ENCODE measurements around the gene STOML1. TPM values are rescaled to one million over a fixed set of nuclear protein-coding genes. Genes with fewer than 3 reads are reported as not detected.
"Not testable (repeated sequence)": the region's sequence is repeated elsewhere in the genome, so short reads cannot be mapped to it uniquely, and the experiment has no call there.

Gene STOML1
- total RNA-seq, 5 donors from 2014 or later (not counting 1 experiment from before 2014, with no cell fraction given): 5.1 to 13.4 (median 12.0) TPM

DNA sequence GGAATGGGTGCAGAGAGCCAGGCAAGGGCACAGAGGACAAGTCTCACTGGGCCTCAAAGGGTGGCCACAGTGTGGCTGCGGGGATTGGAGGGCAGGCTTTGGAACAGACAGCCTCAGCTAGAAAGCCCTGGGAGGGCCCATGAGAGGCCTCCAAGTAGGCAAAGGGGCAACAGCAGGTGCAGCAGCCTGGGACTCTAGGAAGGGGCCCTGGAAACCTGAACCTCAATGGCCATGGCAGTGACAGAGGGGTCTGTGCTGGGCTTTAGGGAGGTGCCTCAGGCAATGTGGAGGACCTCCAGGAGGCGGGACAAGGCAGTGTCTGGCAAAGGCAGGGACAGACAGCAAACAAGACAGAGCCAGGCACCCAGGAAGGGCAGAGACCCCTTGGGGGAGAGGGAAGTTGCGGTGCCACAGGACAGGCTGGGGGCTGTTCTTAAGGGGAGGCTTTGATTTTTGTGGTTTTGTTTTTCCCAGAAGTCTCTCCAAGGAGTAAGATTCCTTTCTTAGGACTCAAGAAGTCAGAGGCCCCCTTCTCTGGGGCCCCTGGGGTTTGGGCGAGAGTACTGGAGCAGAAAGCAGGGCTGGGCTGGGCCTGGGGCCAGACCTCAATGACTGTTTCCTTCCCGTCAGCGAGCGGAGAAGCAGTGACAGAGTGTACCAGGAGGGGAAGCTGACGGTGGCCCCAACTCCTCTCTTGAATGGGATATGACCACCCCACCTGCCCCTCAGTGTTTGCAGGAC lies 9.7 kb downstream of the STOML1 start:
- Histone ChIP-seq H3K4me1 (ENCODE audit: control insufficient read depth in 1 of 2, extremely low read depth in 1 of 2, insufficient read depth in 2 of 2, low read length in 2 of 2) (peaks cover 0 to 37% of the 10 kb centered on the region in 2 experiments), H3K27me3 (replicated peaks in 1 of 2; ENCODE audit: control insufficient read depth in 2 of 2, extremely low read depth in 1 of 2, insufficient read depth in 2 of 2, low read length in 1 of 2) (peaks cover 0 to 11% of the 10 kb centered on the region in 2 experiments), H3K9me3 (no peaks in the 10 kb centered on the region), H3K4me3 (ENCODE audit: control insufficient read depth in 1 of 2, extremely low read depth in 1 of 2, low read length in 1 of 2) (no peak overlapping the region), H3K36me3 (ENCODE audit: control insufficient read depth in 2 of 2, extremely low read depth in 1 of 2, insufficient read depth in 1 of 2, low read length in 1 of 2) (peaks cover 5 to 13% of the 10 kb centered on the region in 2 donors), H3K27ac (ENCODE audit: low read length) (peak overlapping the region; percentile 6)
- peaks cover 24% of the 10 kb centered on the region for H3K36me3 Mint-ChIP-seq
- ChIA-PET CTCF (interaction anchor here in 1 of 2 donors (0.6 kb wide), 1 partner anchor 220 kb away, joined by 3 read pairs; the partner anchor contains the start of gene STRA6), POLR2A (no interaction called here)
- peaks cover 35 to 37% (median 37%) of the 10 kb centered on the region in 3 donors for H3K4me1 Mint-ChIP-seq
- peak; percentile 84 to 89 (median 85) for ATAC-seq (replicated peaks in 1 of 4)
- H3K27ac Mint-ChIP-seq: peak overlapping the region; percentile 76 to 86
- H3K27me3 Mint-ChIP-seq: no peaks in the 10 kb centered on the region
- H3K4me3 Mint-ChIP-seq: peak overlapping the region in 2 of 3 donors; percentile 18 to 60
- peak in 5 of 35 experiments; percentile 14 to 39 (median 36) for DNase-seq
- H3K9me3 Mint-ChIP-seq: no peaks in the 10 kb centered on the region
- 75% methylated on average over 4 of the region's 8 CpGs for WGBS (ENCODE audit: insufficient coverage)

DNA sequence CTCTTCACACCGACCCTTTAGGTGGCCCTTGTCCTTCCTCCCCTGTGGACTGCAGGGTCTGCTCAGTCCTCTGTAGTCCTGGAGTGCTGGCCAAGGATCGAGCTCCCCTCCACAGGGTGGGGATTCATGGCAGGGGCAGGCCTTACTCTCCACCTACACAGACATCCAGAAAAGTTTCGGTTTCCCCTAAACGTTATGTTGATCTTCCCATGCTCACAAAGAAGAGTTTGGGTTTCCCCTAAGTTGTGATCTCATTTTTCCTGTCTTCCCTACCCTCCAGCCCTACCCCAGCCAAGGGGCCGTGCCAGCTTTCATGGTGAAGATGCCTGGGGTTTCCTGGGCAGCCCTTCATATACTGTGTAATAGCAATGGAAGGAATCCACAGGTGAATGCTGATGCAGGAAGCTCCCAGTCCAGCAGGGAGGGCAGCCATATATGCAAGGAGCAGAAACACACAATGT lies 10.3 kb downstream of the STOML1 start:
- CTCF ChIA-PET: interaction anchor here (0.6 to 1.0 kb wide), 2 partner anchors 16 to 54 kb away, joined by 3 to 6 read pairs; no protein-coding TSS in a partner anchor
- H3K36me3 Mint-ChIP-seq: peaks cover 18% of the 10 kb centered on the region
- POLR2A ChIA-PET: no interaction called here
- peaks cover 0 to 37% of the 10 kb centered on the region in 2 experiments for H3K4me1 ChIP-seq (ENCODE audit: control insufficient read depth in 1 of 2, extremely low read depth in 1 of 2, insufficient read depth in 2 of 2, low read length in 2 of 2)
- H3K36me3 ChIP-seq (ENCODE audit: control insufficient read depth in 2 of 2, extremely low read depth in 1 of 2, insufficient read depth in 1 of 2, low read length in 1 of 2): peaks cover 5 to 13% of the 10 kb centered on the region in 2 donors
- H3K4me3 ChIP-seq (ENCODE audit: control insufficient read depth in 1 of 2, extremely low read depth in 1 of 2, low read length in 1 of 2): no peak overlapping the region
- H3K27me3 Mint-ChIP-seq: no peaks in the 10 kb centered on the region
- H3K27me3 ChIP-seq (replicated peaks in 1 of 2; ENCODE audit: control insufficient read depth in 2 of 2, extremely low read depth in 1 of 2, insufficient read depth in 2 of 2, low read length in 1 of 2): peaks cover 0 to 11% of the 10 kb centered on the region in 2 experiments
- H3K9me3 Mint-ChIP-seq: no peaks in the 10 kb centered on the region
- DNase-seq (no peak), ATAC-seq (replicated peaks in 1 of 4) (peak in 1 of 4 experiments; percentile 11)
- peaks cover 35 to 37% (median 37%) of the 10 kb centered on the region in 3 donors for H3K4me1 Mint-ChIP-seq
- peak overlapping the region in 2 of 3 donors; percentile 18 to 60 for H3K4me3 Mint-ChIP-seq
- H3K9me3 ChIP-seq: no peaks in the 10 kb centered on the region
- H3K27ac Mint-ChIP-seq: peak overlapping the region; percentile 76 to 86
- H3K27ac ChIP-seq (ENCODE audit: low read length): no peak overlapping the region
- 63% methylated on average over 2 of the region's 5 CpGs for WGBS (ENCODE audit: insufficient coverage)

DNA sequence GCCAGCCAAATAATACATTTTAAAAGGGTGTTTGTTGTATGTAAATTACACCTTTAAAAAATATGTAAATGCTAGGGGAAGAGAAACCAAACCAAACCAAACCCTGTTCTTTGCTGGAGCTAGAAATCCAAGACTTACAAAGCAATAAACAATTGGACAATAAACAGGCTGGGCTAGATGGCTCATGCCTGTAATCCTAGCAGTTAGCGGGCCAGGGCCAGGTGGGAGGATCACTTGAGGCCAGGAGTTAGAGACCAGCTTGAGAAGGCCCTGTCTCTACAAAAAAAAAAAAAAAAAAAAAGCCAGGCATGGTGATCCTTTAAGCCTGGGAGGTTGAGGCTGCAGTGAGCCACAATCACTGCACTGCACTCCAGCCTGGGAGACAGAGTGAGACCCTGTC lies 12.5 kb downstream of the STOML1 start:
- DNase-seq: no peak
- POLR2A ChIA-PET: no interaction called here
- Histone ChIP-seq H3K4me1 (ENCODE audit: control insufficient read depth in 1 of 2, extremely low read depth in 1 of 2, insufficient read depth in 2 of 2, low read length in 2 of 2) (peaks cover 2 to 42% of the 10 kb centered on the region in 2 experiments), H3K27me3 (replicated peaks in 1 of 2; ENCODE audit: control insufficient read depth in 2 of 2, extremely low read depth in 1 of 2, insufficient read depth in 2 of 2, low read length in 1 of 2) (peaks cover 0 to 26% of the 10 kb centered on the region in 2 experiments), H3K36me3 (ENCODE audit: control insufficient read depth in 2 of 2, extremely low read depth in 1 of 2, insufficient read depth in 1 of 2, low read length in 1 of 2) (peaks cover 4 to 5% of the 10 kb centered on the region in 2 donors), H3K4me3 (ENCODE audit: control insufficient read depth in 1 of 2, extremely low read depth in 1 of 2, low read length in 1 of 2) (no peak overlapping the region), H3K9me3 (no peaks in the 10 kb centered on the region), H3K27ac (ENCODE audit: low read length) (no peak overlapping the region)
- no peaks in the 10 kb centered on the region for H3K9me3 Mint-ChIP-seq
- no peak overlapping the region for H3K27ac Mint-ChIP-seq
- no peak overlapping the region for H3K4me3 Mint-ChIP-seq
- peaks cover 49 to 56% (median 50%) of the 10 kb centered on the region in 3 donors for H3K4me1 Mint-ChIP-seq
- H3K27me3 Mint-ChIP-seq: peaks cover 4 to 14% of the 10 kb centered on the region in 2 donors
- peaks cover 7% of the 10 kb centered on the region for H3K36me3 Mint-ChIP-seq
- ATAC-seq (replicated peaks in 1 of 4): no peak
- WGBS (ENCODE audit: insufficient coverage): no CpG with 5 or more reads among the region's 1 CpG
- CTCF ChIA-PET: interaction anchor here (0.6 to 0.7 kb wide), 3 partner anchors 51 to 894 kb away, joined by 8 to 9 read pairs (median 9); partner anchors contain the start of gene SCAMP2 (in 1 of the 2)

DNA sequence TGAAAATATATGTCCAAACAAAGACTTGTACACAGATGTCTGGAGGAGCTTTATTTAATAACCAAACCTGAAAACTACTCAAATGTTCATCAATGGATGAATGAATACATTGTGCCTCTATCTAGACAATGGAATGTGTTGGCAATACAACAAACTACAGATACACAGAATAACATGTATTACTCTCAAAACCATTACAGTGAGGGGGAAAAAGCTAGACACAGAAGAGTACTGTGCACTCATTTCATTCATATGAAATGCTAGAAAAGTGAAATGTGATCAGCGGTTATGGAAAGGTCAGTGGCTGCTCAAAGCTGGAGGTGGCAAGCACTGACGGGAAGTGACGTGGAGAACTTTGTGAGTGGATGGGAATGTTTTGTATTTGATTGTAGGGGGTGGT lies 13.2 kb downstream of the STOML1 start:
- H3K27ac Mint-ChIP-seq: no peak overlapping the region
- Histone ChIP-seq H3K27me3 (replicated peaks in 1 of 2; ENCODE audit: control insufficient read depth in 2 of 2, extremely low read depth in 1 of 2, insufficient read depth in 2 of 2, low read length in 1 of 2) (peaks cover 0 to 30% of the 10 kb centered on the region in 2 experiments), H3K4me1 (ENCODE audit: control insufficient read depth in 1 of 2, extremely low read depth in 1 of 2, insufficient read depth in 2 of 2, low read length in 2 of 2) (peaks cover 2 to 42% of the 10 kb centered on the region in 2 experiments), H3K36me3 (ENCODE audit: control insufficient read depth in 2 of 2, extremely low read depth in 1 of 2, insufficient read depth in 1 of 2, low read length in 1 of 2) (peaks cover 0 to 1% of the 10 kb centered on the region in 2 donors), H3K27ac (ENCODE audit: low read length) (no peak overlapping the region), H3K9me3 (no peaks in the 10 kb centered on the region), H3K4me3 (ENCODE audit: control insufficient read depth in 1 of 2, extremely low read depth in 1 of 2, low read length in 1 of 2) (no peak overlapping the region)
- no peak overlapping the region for H3K4me3 Mint-ChIP-seq
- POLR2A ChIA-PET: interaction anchor here in 1 of 2 donors (0.6 kb wide), 1 partner anchor 513 kb away, joined by 18 read pairs; no protein-coding TSS in a partner anchor
- peaks cover 47 to 55% (median 51%) of the 10 kb centered on the region in 3 donors for H3K4me1 Mint-ChIP-seq
- no peak for ATAC-seq (replicated peaks in 1 of 4)
- peaks cover 4 to 20% of the 10 kb centered on the region in 2 donors for H3K27me3 Mint-ChIP-seq
- no peaks in the 10 kb centered on the region for H3K9me3 Mint-ChIP-seq
- peaks cover under 1% of the 10 kb centered on the region for H3K36me3 Mint-ChIP-seq
- 95% methylated on average over 2 of the region's 3 CpGs for WGBS (ENCODE audit: insufficient coverage)
- CTCF ChIA-PET: interaction anchor here in 1 of 2 donors (1.0 kb wide), 1 partner anchor 69 kb away, joined by 3 read pairs; no protein-coding TSS in a partner anchor
- DNase-seq: no peak

DNA sequence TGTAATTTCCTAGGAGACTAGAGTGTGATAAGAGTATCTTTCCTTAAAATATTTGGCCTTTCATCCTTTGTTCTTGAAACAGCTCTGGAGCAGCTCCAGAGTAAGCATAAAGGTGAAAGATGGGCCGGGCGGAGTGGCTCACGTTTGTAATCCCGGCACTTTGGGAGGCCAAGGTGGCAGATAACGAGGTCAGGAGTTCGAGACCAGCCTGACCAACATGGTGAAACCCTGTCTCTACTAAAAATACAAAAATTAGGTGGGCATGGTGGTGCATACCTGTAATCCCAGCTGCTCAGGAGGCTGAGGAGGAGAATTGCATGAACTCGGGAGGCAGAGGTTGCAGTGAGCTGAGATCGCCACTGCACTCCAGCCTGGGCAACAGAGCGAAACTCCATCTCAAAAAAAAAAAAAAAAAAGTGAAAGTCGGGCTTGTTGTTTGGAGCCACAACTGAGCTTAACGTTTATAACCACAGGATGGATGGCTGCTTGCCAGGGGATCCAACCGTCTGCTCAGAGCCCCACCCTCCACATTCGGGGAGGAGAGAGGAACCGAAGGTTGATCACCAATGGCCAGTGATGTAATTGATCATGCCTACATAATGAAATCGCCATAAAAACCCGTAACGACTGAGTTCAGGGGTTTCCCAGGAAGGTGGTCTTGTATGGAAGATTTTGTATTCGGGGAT lies 16.5 kb downstream of the STOML1 start:
- CTCF ChIA-PET: interaction anchor here (0.6 to 3.8 kb wide), 6 partner anchors 14 to 285 kb away, joined by 3 to 19 read pairs (median 4); partner anchors contain the start of gene PML (in 1 of the 2)
- H3K9me3 Mint-ChIP-seq; H3K36me3 Mint-ChIP-seq; H3K4me3 ChIP-seq (ENCODE audit: control insufficient read depth in 1 of 2, extremely low read depth in 1 of 2, low read length in 1 of 2); H3K36me3 ChIP-seq (ENCODE audit: control insufficient read depth in 2 of 2, extremely low read depth in 1 of 2, insufficient read depth in 1 of 2, low read length in 1 of 2); H3K27ac ChIP-seq (ENCODE audit: low read length); H3K9me3 ChIP-seq: not testable (repeated sequence)
- ATAC-seq (replicated peaks in 1 of 4): peak in 2 of 4 experiments; percentile 62 to 76
- Mint-ChIP-seq H3K4me3 (peak overlapping the region in 1 of 3 donors; percentile 61), H3K4me1 (peaks cover 32 to 38% (median 36%) of the 10 kb centered on the region in 3 donors), H3K27ac (peak overlapping the region in 1 of 2 donors; percentile 19), H3K27me3 (peaks cover 4 to 20% of the 10 kb centered on the region in 2 donors)
- 36% methylated on average over 9 of the region's 18 CpGs for WGBS (ENCODE audit: insufficient coverage)
- POLR2A ChIA-PET: interaction anchor here (0.6 to 0.7 kb wide), 5 partner anchors 19 to 1768 kb away, joined by 3 to 6 read pairs (median 3); partner anchors contain the start of gene PML (in 1 of the 2)
- H3K27me3 ChIP-seq (replicated peaks in 1 of 2; ENCODE audit: control insufficient read depth in 2 of 2, extremely low read depth in 1 of 2, insufficient read depth in 2 of 2, low read length in 1 of 2): peaks cover 0 to 31% of the 10 kb centered on the region in 2 experiments
- peak in 25 of 35 experiments; percentile 23 to 72 (median 53) for DNase-seq
- H3K4me1 ChIP-seq (ENCODE audit: control insufficient read depth in 1 of 2, extremely low read depth in 1 of 2, insufficient read depth in 2 of 2, low read length in 2 of 2): peaks cover 2 to 26% of the 10 kb centered on the region in 2 experiments

All from T-cell (primary cell).